ENCODE measurements around the gene TIMM13.

Gene TIMM13

DNA sequence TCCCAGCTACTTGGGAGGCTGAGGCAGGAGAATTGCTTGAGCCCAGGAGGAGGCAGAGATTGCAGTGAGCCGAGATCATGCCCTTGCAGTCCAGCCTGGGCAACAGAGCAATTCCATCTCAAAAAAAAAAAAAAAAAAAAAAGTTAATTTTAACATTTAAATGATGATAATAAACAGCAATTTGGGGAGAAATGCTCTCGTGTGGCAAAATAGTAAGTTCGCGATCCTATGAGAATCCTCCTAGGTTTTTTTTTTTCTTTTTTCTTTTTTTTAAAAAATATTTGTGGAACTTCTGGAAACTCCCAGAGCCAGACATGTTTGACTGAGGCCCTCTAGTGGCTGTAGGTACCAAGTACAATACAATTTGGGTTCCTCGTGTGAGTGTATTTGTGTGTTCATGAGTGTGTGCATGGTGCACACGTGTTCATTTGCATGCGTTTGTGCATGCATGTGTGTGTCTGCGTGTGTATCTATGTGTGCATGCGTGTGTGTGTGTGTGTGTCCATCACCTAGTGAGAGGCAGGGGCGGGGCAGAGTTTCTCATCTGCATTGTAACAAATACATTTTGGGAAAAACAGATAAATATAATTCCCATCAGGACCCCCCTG lies 36.2 kb downstream of the TIMM13 start:
- Histone ChIP-seq H3K27me3 (ENCODE audit: low read length) (no peaks in the 10 kb centered on the region), H3K36me3 (ENCODE audit: low read length) (no peaks in the 10 kb centered on the region), H3K79me2 (ENCODE audit: insufficient read depth, low read length) (no peaks in the 10 kb centered on the region), H3K4me3 (ENCODE audit: insufficient read depth, low read length, poor library complexity, severe bottlenecking) (no peak overlapping the region), H3F3A (ENCODE audit: insufficient read depth) (peaks cover 23% of the 10 kb centered on the region), H3K4me2 (ENCODE audit: low read depth, low read length, poor library complexity, severe bottlenecking) (no peak overlapping the region), H4K20me1 (ENCODE audit: low read depth, low read length) (no peaks in the 10 kb centered on the region), H3K9me2 (replicated peaks; ENCODE audit: insufficient read depth, low read length) (no peaks in the 10 kb centered on the region), H2AFZ (ENCODE audit: low read depth, low read length, severe bottlenecking) (no peak overlapping the region), H3K27ac (ENCODE audit: low read depth, low read length) (no peak overlapping the region), H3K9me3 (ENCODE audit: insufficient read depth, low read length) (no peaks in the 10 kb centered on the region), H3K9ac (ENCODE audit: low read length) (no peak overlapping the region)
- no peak for TF ChIP-seq EZH2phosphoT487 (conservative IDR thresholded peaks at IDR 0.05; ENCODE audit: low read length)
- TF ChIP-seq, protein P1, sequence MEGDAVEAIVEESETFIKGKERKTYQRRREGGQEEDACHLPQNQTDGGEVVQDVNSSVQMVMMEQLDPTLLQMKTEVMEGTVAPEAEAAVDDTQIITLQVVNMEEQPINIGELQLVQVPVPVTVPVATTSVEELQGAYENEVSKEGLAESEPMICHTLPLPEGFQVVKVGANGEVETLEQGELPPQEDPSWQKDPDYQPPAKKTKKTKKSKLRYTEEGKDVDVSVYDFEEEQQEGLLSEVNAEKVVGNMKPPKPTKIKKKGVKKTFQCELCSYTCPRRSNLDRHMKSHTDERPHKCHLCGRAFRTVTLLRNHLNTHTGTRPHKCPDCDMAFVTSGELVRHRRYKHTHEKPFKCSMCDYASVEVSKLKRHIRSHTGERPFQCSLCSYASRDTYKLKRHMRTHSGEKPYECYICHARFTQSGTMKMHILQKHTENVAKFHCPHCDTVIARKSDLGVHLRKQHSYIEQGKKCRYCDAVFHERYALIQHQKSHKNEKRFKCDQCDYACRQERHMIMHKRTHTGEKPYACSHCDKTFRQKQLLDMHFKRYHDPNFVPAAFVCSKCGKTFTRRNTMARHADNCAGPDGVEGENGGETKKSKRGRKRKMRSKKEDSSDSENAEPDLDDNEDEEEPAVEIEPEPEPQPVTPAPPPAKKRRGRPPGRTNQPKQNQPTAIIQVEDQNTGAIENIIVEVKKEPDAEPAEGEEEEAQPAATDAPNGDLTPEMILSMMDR (IDR thresholded peaks at IDR 0.05; ENCODE audit: insufficient read depth, low read length, poor library complexity, severe bottlenecking), result peak; percentile 50

DNA sequence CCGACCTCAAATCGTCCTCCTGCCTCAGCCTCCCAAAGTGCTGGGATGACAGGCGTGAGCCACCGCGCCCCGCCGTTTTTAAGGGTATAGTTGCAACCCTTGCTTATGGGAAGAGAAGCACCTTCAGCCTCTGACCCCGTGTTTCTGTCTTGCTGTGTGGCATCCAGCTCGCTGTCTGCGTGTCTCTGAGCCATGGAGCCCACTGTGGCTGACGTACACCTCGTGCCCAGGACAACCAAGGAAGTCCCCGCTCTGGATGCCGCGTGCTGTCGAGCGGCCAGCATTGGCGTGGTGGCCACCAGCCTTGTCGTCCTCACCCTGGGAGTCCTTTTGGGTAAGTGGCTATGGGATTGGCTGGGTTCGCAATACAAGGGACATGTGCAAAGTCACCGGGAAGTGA lies 37.8 kb downstream of the TIMM13 start:
- Histone ChIP-seq H3K9me2 (replicated peaks; ENCODE audit: insufficient read depth, low read length) (no peaks in the 10 kb centered on the region), H3K4me2 (ENCODE audit: low read depth, low read length, poor library complexity, severe bottlenecking) (no peak overlapping the region), H3K27ac (ENCODE audit: low read depth, low read length) (no peak overlapping the region), H3K79me2 (ENCODE audit: insufficient read depth, low read length) (no peaks in the 10 kb centered on the region), H2AFZ (ENCODE audit: low read depth, low read length, severe bottlenecking) (no peak overlapping the region), H3F3A (ENCODE audit: insufficient read depth) (peaks cover 22% of the 10 kb centered on the region), H3K27me3 (ENCODE audit: low read length) (no peaks in the 10 kb centered on the region), H3K9ac (ENCODE audit: low read length) (no peak overlapping the region), H4K20me1 (ENCODE audit: low read depth, low read length) (no peaks in the 10 kb centered on the region), H3K4me3 (ENCODE audit: insufficient read depth, low read length, poor library complexity, severe bottlenecking) (no peak overlapping the region), H3K36me3 (ENCODE audit: low read length) (no peaks in the 10 kb centered on the region), H3K9me3 (ENCODE audit: insufficient read depth, low read length) (no peaks in the 10 kb centered on the region)
- no peak for TF ChIP-seq EZH2phosphoT487 (conservative IDR thresholded peaks at IDR 0.05; ENCODE audit: low read length)
- TF ChIP-seq, protein P1 (IDR thresholded peaks at IDR 0.05; ENCODE audit: insufficient read depth, low read length, poor library complexity, severe bottlenecking), result no peak

DNA sequence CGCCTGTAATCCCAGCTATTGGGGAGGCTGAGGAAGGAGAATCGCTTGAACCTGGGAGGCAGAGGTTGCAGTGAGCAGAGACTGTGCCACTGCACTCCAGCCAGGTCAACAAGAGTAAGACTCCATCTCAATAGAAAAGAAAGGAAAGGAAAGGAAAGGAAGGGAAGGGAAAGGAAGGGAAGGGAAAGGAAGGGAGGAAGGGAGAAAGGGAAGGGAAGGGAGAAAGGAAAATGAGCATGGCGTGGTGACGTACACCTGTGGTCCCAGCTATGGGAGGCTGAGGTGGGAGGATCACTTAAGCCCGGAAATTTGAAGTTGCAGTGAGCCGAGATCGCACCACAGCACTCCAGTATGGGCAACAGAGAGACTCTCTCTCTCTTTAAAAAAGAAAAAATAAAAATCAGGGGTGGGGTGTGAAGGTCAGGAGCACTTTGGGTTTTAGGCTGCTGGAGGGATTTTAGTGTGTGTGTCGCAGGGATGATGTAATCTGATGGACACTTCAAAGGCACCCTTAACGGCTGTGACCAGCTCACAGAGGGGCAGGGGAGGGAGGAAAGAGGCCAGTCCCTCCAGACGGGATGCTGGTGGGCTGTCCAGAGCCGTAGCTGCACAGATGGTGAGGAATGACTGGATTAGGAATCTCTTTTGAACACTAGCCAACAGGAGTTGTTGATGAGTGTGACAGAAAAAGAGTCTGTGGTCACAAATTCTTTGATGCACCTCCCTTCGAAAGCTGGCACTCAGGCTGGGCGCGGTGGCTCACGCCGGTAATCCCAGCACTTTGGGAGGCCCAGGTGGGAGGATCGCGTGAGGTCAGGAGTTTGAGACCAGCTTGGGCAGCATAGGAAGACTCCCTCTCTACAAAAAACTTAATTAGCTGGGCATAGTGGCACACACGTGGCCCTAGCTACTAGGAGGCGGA lies 39.8 kb downstream of the TIMM13 start:
- no peak overlapping the region for H2AFZ ChIP-seq (ENCODE audit: low read depth, low read length, severe bottlenecking)

More for the DNA sequence above, 39.8 kb downstream of the TIMM13 start:
- Histone ChIP-seq H3K27me3 (ENCODE audit: low read length) (no peaks in the 10 kb centered on the region), H3K9ac (ENCODE audit: low read length) (no peak overlapping the region), H3K79me2 (ENCODE audit: insufficient read depth, low read length) (no peaks in the 10 kb centered on the region), H3K27ac (ENCODE audit: low read depth, low read length) (no peak overlapping the region), H3K4me3 (ENCODE audit: insufficient read depth, low read length, poor library complexity, severe bottlenecking) (no peak overlapping the region), H3K9me3 (ENCODE audit: insufficient read depth, low read length) (no peaks in the 10 kb centered on the region), H4K20me1 (ENCODE audit: low read depth, low read length) (no peaks in the 10 kb centered on the region), H3F3A (ENCODE audit: insufficient read depth) (peaks cover 5% of the 10 kb centered on the region; the same call in 1 of the 2 replicates), H3K4me2 (ENCODE audit: low read depth, low read length, poor library complexity, severe bottlenecking) (no peak overlapping the region), H3K36me3 (ENCODE audit: low read length) (no peaks in the 10 kb centered on the region), H3K9me2 (replicated peaks; ENCODE audit: insufficient read depth, low read length) (no peaks in the 10 kb centered on the region)
- TF ChIP-seq, protein P1 (IDR thresholded peaks at IDR 0.05; ENCODE audit: insufficient read depth, low read length, poor library complexity, severe bottlenecking), result no peak
- TF ChIP-seq EZH2phosphoT487 (conservative IDR thresholded peaks at IDR 0.05; ENCODE audit: low read length), result no peak

Data from SU-DHL-6 (cell line).